ENCODE results near the gene PRDX1. TPM values are rescaled to one million over a fixed set of nuclear protein-coding genes. Genes with fewer than 3 reads are reported as not detected.
A peak's percentile ranks its signal among the peaks of the same experiment; 100 is the strongest.

Gene PRDX1
- total and polyA plus RNA-seq, 2 of the 13 experiments (the other 11 are each of a cell fraction or from before 2014, with no cell fraction given), result 761 to 1,898 TPM

- TF ChIP-seq TFDP2 (CRISPR knock-in tag; IDR thresholded peaks at IDR 0.05) (0 out of 2 replicates have a peak, but pooled peaks have one; percentile 73), SP4 (CRISPR knock-in tag; IDR thresholded peaks at IDR 0.05) (peak; percentile 98), ZNF646 (CRISPR knock-in tag; IDR thresholded peaks at IDR 0.05) (no peak), TOE1 (CRISPR knock-in tag; IDR thresholded peaks at IDR 0.05) (0 out of 2 replicates have a peak, but pooled peaks have one; percentile 81), HOXD1 (CRISPR knock-in tag; IDR thresholded peaks at IDR 0.05) (no peak), RAD21 (CRISPR knock-in tag; IDR thresholded peaks at IDR 0.05) (peak; percentile 42; the same call in 1 of the 2 replicates), ZNF777 (CRISPR knock-in tag; IDR thresholded peaks at IDR 0.05) (peak; percentile 82), GTF2F1 (IDR thresholded peaks at IDR 0.05; ENCODE audit: low read length) (no peak), RFX3 (CRISPR knock-in tag; IDR thresholded peaks at IDR 0.05) (no peak), ZNF546 (CRISPR knock-in tag; conservative IDR thresholded peaks at IDR 0.05) (no peak), ZNF414 (CRISPR knock-in tag; IDR thresholded peaks at IDR 0.05) (no peak), REST (IDR thresholded peaks at IDR 0.05; ENCODE audit: borderline replicate concordance in 1 of 2, low read depth in 1 of 2, low read length in 2 of 2) (peak in 1 of 2 experiments; percentile 65; a peak in 1 of 4 replicates), E2F1 (CRISPR knock-in tag; IDR thresholded peaks at IDR 0.05) (no peak), ZNF850 (CRISPR knock-in tag; conservative IDR thresholded peaks at IDR 0.05) (no peak)
Measured at GRCh38 chr1:45490626-45491486, 30.8 kb downstream of the PRDX1 start, which contains the start of gene TESK2 (continued).

Data from HepG2 (cell line).